HEK293 (cell line): ENCODE measurements around the gene NFKBIA.

Source experiments
- CTCF ChIA-PET: fragments of 350-600 bp; formaldehyde crosslinking; extraction: SDS; loops from one replicate; lab custom pipeline; 2021; ENCODE audit warnings: antibody characterized with exemption; lab: Yijun Ruan, JAX
- POLR2A ChIA-PET: fragments of 300-600 bp; formaldehyde crosslinking; extraction: SDS; loops from one replicate; lab custom pipeline; 2020; ENCODE audit warnings: antibody characterized with exemption, inconsistent platforms; lab: Yijun Ruan, JAX
- H3K27ac ChIP-seq: fragments of 200-500 bp; sonication (Bioruptor generic); 2 replicates; pipeline ENCODE4 v1.5.1; 2014; ENCODE audit warnings: low read depth, low read length, control low read depth, inconsistent platforms; ENCODE audit errors: extremely low read depth
- H3K36me3 ChIP-seq, 2 experiments: fragments of 200-500 bp in 1 of 2; sonication (Bioruptor generic) in 1 of 2; 1 replicate in 1 of 2; 2 replicates in 1 of 2; pipeline ENCODE4 v1.5.1; 2014 to 2017; ENCODE audit warnings: inconsistent platforms in 2 of 2, low read length in 2 of 2; ENCODE audit not compliant: control insufficient read depth in 2 of 2, insufficient read depth in 1 of 2
- H3K4me1 ChIP-seq: fragments of 200-500 bp; sonication (Bioruptor generic); 2 replicates; pipeline ENCODE4 v1.5.1; 2014; ENCODE audit warnings: mild to moderate bottlenecking, low read length, inconsistent platforms; ENCODE audit not compliant: control insufficient read depth, insufficient read depth
- H3K4me3 ChIP-seq: 2 replicates; pipeline ENCODE4 v1.5.1; 2011; ENCODE audit warnings: low read depth, mild to moderate bottlenecking, control low read depth, low read length, moderate library complexity
- H3K9me3 ChIP-seq: fragments of 200-500 bp; sonication (Bioruptor generic); 2 replicates; pipeline ENCODE4 v1.5.1; 2014; ENCODE audit warnings: low read depth, low read length, inconsistent platforms; ENCODE audit not compliant: control insufficient read depth, insufficient read depth
- EGR2 ChIP-seq: fragments of 450-650 bp; formaldehyde crosslinking; IDR thresholded peaks from 2 replicates; pipeline ENCODE4 v1.5.1; 2016; ENCODE audit warnings: low read depth, missing biosample characterization, missing genetic modification characterization
- KLF1 ChIP-seq: fragments of 450-650 bp; formaldehyde crosslinking; IDR thresholded peaks from 2 replicates; pipeline ENCODE4 v1.5.1; 2016; ENCODE audit warnings: missing biosample characterization, missing genetic modification characterization
- KLF9 ChIP-seq: fragments of 450-650 bp; formaldehyde crosslinking; IDR thresholded peaks from 2 replicates; pipeline ENCODE4 v1.5.1; 2016; ENCODE audit warnings: missing biosample characterization, missing genetic modification characterization, low read depth
- RBAK ChIP-seq: fragments of 450-650 bp; formaldehyde crosslinking; IDR thresholded peaks from 2 replicates; pipeline ENCODE4 v1.5.1; 2016; ENCODE audit warnings: missing biosample characterization, missing genetic modification characterization
- REPIN1 ChIP-seq: fragments of 450-650 bp; formaldehyde crosslinking; IDR thresholded peaks from 2 replicates; pipeline ENCODE4 v1.5.1; 2017; ENCODE audit warnings: missing biosample characterization, missing genetic modification characterization, low read depth
- TCF7L2 ChIP-seq: IDR thresholded peaks from 2 replicates; pipeline ENCODE4 v1.6.1; 2011; ENCODE audit warnings: low read depth, mild to moderate bottlenecking, inconsistent platforms, low read length, moderate library complexity, borderline replicate concordance
- ZBTB21 ChIP-seq: fragments of 450-650 bp; formaldehyde crosslinking; IDR thresholded peaks from 2 replicates; pipeline ENCODE4 v1.5.1; 2017; ENCODE audit warnings: missing biosample characterization, missing genetic modification characterization
- ZNF114 ChIP-seq: fragments of 450-650 bp; formaldehyde crosslinking; IDR thresholded peaks from 2 replicates; pipeline ENCODE4 v1.5.0; 2017; ENCODE audit warnings: missing biosample characterization, missing genetic modification characterization
- ZNF155 ChIP-seq: fragments of 450-650 bp; formaldehyde crosslinking; IDR thresholded peaks from 2 replicates; pipeline ENCODE4 v1.5.1; 2016; ENCODE audit warnings: missing biosample characterization, missing genetic modification characterization
- ZNF19 ChIP-seq: fragments of 450-650 bp; formaldehyde crosslinking; IDR thresholded peaks from 2 replicates; pipeline ENCODE4; 2016; ENCODE audit warnings: missing biosample characterization, missing genetic modification characterization, low read depth
- ZNF248 ChIP-seq: fragments of 450-650 bp; formaldehyde crosslinking; IDR thresholded peaks from 2 replicates; pipeline ENCODE4 v1.5.1; 2017; ENCODE audit warnings: missing biosample characterization, missing genetic modification characterization
- ZNF302 ChIP-seq: fragments of 450-650 bp; formaldehyde crosslinking; IDR thresholded peaks from 2 replicates; pipeline ENCODE4 v1.5.1; 2016; ENCODE audit warnings: missing biosample characterization, missing genetic modification characterization, low read depth
- ZNF324 ChIP-seq: fragments of 450-650 bp; formaldehyde crosslinking; IDR thresholded peaks from 2 replicates; pipeline ENCODE4 v1.5.1; 2016; ENCODE audit warnings: missing biosample characterization, missing genetic modification characterization
- ZNF37A ChIP-seq: fragments of 450-650 bp; IDR thresholded peaks from 2 replicates; pipeline ENCODE4 v1.5.1; 2018; ENCODE audit warnings: missing biosample characterization, missing genetic modification characterization
- ZNF391 ChIP-seq: fragments of 450-650 bp; formaldehyde crosslinking; IDR thresholded peaks from 2 replicates; pipeline ENCODE4 v1.5.1; 2016; ENCODE audit warnings: low read depth, missing biosample characterization, missing genetic modification characterization, borderline replicate concordance
- ZNF394 ChIP-seq: fragments of 450-650 bp; formaldehyde crosslinking; IDR thresholded peaks from 2 replicates; pipeline ENCODE4 v1.5.1; 2016; ENCODE audit warnings: missing biosample characterization, missing genetic modification characterization, mild to moderate bottlenecking, moderate library complexity, borderline replicate concordance
- ZNF561 ChIP-seq: fragments of 450-650 bp; IDR thresholded peaks from 2 replicates; pipeline ENCODE4 v1.5.1; 2018; ENCODE audit warnings: missing biosample characterization, missing genetic modification characterization, borderline replicate concordance
- ZNF596 ChIP-seq: fragments of 450-650 bp; IDR thresholded peaks from 2 replicates; pipeline ENCODE4 v1.5.0; 2018; ENCODE audit warnings: missing biosample characterization, mild to moderate bottlenecking, missing genetic modification characterization, moderate library complexity
- ZNF629 ChIP-seq: fragments of 450-650 bp; formaldehyde crosslinking; IDR thresholded peaks from 2 replicates; pipeline ENCODE4 v1.5.1; 2017; ENCODE audit warnings: missing biosample characterization, missing genetic modification characterization
- ZNF776 ChIP-seq: fragments of 450-650 bp; formaldehyde crosslinking; IDR thresholded peaks from 2 replicates; pipeline ENCODE4 v1.5.0; 2017; ENCODE audit warnings: missing biosample characterization, missing genetic modification characterization, borderline replicate concordance
- TF ChIP-seq, protein P1 (sequence below): fragments of 450-650 bp; formaldehyde crosslinking; IDR thresholded peaks from 2 replicates; pipeline ENCODE4 v1.5.1; 2017; ENCODE audit warnings: missing biosample characterization, missing genetic modification characterization
- TF ChIP-seq, protein P2 (sequence below): fragments of 450-650 bp; formaldehyde crosslinking; IDR thresholded peaks from 2 replicates; pipeline ENCODE4 v1.5.1; 2016; ENCODE audit warnings: missing biosample characterization, missing genetic modification characterization, borderline replicate concordance
- TF ChIP-seq, protein P3 (sequence below): fragments of 450-650 bp; formaldehyde crosslinking; IDR thresholded peaks from 2 replicates; pipeline ENCODE4 v1.5.1; 2016; ENCODE audit warnings: missing biosample characterization, missing genetic modification characterization
- TF ChIP-seq, protein P4 (sequence below): fragments of 450-650 bp; formaldehyde crosslinking; IDR thresholded peaks from 2 replicates; pipeline ENCODE4 v1.5.1; 2016; ENCODE audit warnings: missing biosample characterization, missing genetic modification characterization
- TF ChIP-seq, protein P5 (sequence below): fragments of 450-650 bp; formaldehyde crosslinking; IDR thresholded peaks from 2 replicates; pipeline ENCODE4 v1.5.1; 2016; ENCODE audit warnings: missing biosample characterization, missing genetic modification characterization

The NFKBIA gene

DNA sequence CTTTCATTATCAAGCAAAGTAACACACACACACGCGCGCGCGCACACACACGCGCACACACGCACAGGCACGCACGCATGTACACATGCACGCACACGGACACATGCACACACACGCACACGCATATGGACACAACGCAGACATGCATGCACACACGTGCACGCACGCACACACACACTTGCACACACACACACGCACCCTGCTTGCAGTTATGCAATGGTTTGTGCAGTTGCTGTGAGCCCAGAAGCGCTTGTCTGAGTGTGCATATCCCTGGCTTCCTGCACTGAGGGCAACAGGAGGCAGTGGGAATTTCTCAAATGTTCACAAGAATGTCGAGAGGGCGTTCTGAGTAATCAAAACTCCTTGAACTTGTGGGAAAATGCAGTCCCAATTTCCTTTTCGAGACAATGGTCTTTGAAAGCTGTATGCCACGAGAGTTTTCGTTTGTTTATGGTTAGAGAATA, 41.6 kb downstream of the NFKBIA start:
- Histone ChIP-seq H3K36me3 (no peaks in the 10 kb centered on the region), H3K9me3 (no peaks in the 10 kb centered on the region), H3K4me1 (no peaks in the 10 kb centered on the region), H3K4me3 (no peak overlapping the region), H3K27ac (no peak overlapping the region)
- ChIA-PET POLR2A (no interaction called here), CTCF (no interaction called here)
- TF ChIP-seq, protein P1, sequence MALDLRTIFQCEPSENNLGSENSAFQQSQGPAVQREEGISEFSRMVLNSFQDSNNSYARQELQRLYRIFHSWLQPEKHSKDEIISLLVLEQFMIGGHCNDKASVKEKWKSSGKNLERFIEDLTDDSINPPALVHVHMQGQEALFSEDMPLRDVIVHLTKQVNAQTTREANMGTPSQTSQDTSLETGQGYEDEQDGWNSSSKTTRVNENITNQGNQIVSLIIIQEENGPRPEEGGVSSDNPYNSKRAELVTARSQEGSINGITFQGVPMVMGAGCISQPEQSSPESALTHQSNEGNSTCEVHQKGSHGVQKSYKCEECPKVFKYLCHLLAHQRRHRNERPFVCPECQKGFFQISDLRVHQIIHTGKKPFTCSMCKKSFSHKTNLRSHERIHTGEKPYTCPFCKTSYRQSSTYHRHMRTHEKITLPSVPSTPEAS (tag by site-specific recombination) = peak; percentile 85
- TF ChIP-seq ZNF629 = no peak

DNA sequence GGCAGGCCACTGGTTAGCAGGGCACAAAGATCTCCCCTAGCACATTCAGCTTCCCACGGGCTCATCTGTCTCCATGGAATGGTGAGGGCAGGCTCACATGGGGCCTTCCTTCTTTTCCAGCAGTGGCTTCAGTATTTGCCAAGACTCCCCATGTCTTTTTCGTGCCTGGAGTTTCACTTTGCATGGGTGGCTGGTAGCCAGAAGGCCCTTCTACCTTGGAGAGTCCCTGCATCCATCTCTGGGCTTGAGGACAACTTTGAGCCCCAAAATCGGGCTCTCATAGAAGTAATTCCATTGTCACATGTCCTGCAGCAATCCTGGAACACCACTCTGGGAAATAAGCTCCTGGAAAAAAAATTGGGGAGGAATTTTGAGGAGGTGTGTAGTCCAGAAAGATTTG, 42.1 kb downstream of the NFKBIA start:
- ChIA-PET POLR2A (no interaction called here), CTCF (no interaction called here)
- Histone ChIP-seq H3K9me3 (no peaks in the 10 kb centered on the region), H3K36me3 (no peaks in the 10 kb centered on the region), H3K4me3 (no peak overlapping the region), H3K27ac (no peak overlapping the region), H3K4me1 (no peaks in the 10 kb centered on the region)
- TF ChIP-seq RBAK = no peak
- TF ChIP-seq, protein P2, sequence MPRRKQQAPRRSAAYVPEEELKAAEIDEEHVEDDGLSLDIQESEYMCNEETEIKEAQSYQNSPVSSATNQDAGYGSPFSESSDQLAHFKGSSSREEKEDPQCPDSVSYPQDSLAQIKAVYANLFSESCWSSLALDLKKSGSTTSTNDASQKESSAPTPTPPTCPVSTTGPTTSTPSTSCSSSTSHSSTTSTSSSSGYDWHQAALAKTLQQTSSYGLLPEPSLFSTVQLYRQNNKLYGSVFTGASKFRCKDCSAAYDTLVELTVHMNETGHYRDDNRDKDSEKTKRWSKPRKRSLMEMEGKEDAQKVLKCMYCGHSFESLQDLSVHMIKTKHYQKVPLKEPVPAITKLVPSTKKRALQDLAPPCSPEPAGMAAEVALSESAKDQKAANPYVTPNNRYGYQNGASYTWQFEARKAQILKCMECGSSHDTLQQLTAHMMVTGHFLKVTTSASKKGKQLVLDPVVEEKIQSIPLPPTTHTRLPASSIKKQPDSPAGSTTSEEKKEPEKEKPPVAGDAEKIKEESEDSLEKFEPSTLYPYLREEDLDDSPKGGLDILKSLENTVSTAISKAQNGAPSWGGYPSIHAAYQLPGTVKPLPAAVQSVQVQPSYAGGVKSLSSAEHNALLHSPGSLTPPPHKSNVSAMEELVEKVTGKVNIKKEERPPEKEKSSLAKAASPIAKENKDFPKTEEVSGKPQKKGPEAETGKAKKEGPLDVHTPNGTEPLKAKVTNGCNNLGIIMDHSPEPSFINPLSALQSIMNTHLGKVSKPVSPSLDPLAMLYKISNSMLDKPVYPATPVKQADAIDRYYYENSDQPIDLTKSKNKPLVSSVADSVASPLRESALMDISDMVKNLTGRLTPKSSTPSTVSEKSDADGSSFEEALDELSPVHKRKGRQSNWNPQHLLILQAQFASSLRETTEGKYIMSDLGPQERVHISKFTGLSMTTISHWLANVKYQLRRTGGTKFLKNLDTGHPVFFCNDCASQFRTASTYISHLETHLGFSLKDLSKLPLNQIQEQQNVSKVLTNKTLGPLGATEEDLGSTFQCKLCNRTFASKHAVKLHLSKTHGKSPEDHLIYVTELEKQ (tag by site-specific recombination) = no peak
- no peak for TF ChIP-seq ZNF596 (tag by site-specific recombination)
- no peak for TF ChIP-seq ZNF155 (tag by site-specific recombination)
- TF ChIP-seq ZNF394 (tag by site-specific recombination) = no peak
- TF ChIP-seq ZNF302 = no peak
- no peak for TF ChIP-seq EGR2 (tag by site-specific recombination)
- no peak for TF ChIP-seq ZNF37A (tag by site-specific recombination)
- TF ChIP-seq, protein P3, sequence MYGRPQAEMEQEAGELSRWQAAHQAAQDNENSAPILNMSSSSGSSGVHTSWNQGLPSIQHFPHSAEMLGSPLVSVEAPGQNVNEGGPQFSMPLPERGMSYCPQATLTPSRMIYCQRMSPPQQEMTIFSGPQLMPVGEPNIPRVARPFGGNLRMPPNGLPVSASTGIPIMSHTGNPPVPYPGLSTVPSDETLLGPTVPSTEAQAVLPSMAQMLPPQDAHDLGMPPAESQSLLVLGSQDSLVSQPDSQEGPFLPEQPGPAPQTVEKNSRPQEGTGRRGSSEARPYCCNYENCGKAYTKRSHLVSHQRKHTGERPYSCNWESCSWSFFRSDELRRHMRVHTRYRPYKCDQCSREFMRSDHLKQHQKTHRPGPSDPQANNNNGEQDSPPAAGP (tag by site-specific recombination) = no peak

DNA sequence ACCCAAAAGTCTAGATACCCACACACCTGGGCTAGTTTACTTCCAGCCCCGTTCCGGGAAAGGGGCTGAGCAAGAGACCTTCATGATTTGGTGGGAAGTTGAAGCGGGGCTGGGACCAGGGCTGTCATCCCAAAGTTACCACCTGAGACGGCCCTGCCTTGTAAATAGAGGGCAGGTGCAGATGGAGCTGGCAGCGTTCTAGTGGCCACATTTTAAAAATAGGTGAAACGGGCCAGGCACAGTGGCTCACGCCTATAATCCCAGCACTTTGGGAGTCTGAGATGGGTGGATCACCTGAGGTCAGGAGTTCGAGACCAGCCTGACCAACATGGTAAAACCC, 43.4 kb downstream of the NFKBIA start:
- Histone ChIP-seq H3K9me3 (no peaks in the 10 kb centered on the region), H3K36me3 (no peaks in the 10 kb centered on the region), H3K27ac (no peak overlapping the region), H3K4me3 (no peak overlapping the region), H3K4me1 (no peaks in the 10 kb centered on the region)
- ChIA-PET POLR2A (no interaction called here), CTCF (no interaction called here)
- TF ChIP-seq ZBTB21 (tag by site-specific recombination) = no peak
- no peak for TF ChIP-seq TCF7L2
- TF ChIP-seq REPIN1 = no peak
- no peak for TF ChIP-seq ZNF324 (tag by site-specific recombination)
- TF ChIP-seq ZNF776 = no peak
- TF ChIP-seq ZNF561 (tag by site-specific recombination) = no peak
- TF ChIP-seq ZNF155 (tag by site-specific recombination) = no peak
- TF ChIP-seq, protein P4, sequence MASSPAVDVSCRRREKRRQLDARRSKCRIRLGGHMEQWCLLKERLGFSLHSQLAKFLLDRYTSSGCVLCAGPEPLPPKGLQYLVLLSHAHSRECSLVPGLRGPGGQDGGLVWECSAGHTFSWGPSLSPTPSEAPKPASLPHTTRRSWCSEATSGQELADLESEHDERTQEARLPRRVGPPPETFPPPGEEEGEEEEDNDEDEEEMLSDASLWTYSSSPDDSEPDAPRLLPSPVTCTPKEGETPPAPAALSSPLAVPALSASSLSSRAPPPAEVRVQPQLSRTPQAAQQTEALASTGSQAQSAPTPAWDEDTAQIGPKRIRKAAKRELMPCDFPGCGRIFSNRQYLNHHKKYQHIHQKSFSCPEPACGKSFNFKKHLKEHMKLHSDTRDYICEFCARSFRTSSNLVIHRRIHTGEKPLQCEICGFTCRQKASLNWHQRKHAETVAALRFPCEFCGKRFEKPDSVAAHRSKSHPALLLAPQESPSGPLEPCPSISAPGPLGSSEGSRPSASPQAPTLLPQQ (tag by site-specific recombination) = no peak
- TF ChIP-seq KLF1 (tag by site-specific recombination) = no peak
- no peak for TF ChIP-seq KLF9 (tag by site-specific recombination)
- no peak for TF ChIP-seq ZNF391 (tag by site-specific recombination)
- TF ChIP-seq ZNF19 (tag by site-specific recombination) = no peak
- TF ChIP-seq ZNF114 (tag by site-specific recombination) = no peak
- TF ChIP-seq, protein P5, sequence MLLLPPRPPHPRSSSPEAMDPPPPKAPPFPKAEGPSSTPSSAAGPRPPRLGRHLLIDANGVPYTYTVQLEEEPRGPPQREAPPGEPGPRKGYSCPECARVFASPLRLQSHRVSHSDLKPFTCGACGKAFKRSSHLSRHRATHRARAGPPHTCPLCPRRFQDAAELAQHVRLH (tag by site-specific recombination) = no peak
- TF ChIP-seq ZNF248 (tag by site-specific recombination) = no peak
